HG03066 (cell line): ENCODE data around the gene UPK3BL1.
"Not testable (repeated sequence)": the region's sequence is repeated elsewhere in the genome, so short reads cannot be mapped to it uniquely, and the experiment has no call there.

Experiments used
- ATAC-seq: cut with Tn5 transposase; IDR thresholded peaks from one replicate; pipeline ENCODE4 v1.9.1; 2021; ENCODE audit warnings: low read depth; ENCODE audit not compliant: unreplicated experiment

Gene UPK3BL1, protein sequence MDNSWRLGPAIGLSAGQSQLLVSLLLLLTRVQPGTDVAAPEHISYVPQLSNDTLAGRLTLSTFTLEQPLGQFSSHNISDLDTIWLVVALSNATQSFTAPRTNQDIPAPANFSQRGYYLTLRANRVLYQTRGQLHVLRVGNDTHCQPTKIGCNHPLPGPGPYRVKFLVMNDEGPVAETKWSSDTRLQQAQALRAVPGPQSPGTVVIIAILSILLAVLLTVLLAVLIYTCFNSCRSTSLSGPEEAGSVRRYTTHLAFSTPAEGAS

DNA sequence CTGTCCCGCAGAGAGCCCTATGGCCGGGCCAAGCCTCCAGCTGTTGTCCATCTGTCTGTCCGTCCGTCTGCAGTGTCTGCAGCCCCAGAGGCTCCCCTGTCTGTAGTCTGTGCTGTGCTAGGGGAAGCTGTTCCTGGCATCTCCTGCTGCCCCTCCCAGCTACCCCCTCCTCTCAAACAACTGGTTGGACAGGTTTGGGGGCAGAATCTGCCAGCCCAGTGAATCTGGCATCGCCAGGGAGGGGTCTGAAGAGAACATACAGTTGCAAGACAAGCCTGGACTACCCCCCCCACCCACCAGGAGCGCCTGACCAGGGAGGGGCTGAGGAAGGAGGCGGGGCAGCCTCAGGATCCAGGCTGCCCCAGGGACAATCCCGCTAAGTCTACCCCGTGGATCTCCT lies at the start of gene UPK3BL1:
Gene UPK3BL1, minus strand, starts transcription at position 101 of the 400 bp plus-strand sequence. Its CDS starts 50 bp downstream, at position 51.
- not testable (repeated sequence) for ATAC-seq

DNA sequence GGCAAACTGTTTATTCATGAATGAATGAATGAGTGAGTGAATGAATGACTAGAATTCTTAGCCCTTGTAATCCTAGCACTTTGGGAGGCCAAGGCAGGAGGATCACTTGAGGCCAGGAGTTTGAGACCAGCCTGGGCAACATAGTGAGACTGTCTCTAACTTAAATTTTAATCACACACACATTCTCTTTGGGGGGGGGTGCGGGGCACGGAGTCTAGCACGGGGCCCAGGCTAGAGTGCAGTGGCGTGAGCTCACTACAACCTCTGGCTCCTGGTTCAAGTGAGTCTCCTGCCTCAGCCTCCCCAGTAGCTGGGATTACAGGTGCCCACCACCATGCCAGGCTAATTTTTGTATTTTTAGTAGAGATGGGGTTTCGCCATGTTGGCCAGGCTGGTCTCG lies 48.0 kb upstream of the UPK3BL1 start:
- not testable (repeated sequence) for ATAC-seq

DNA sequence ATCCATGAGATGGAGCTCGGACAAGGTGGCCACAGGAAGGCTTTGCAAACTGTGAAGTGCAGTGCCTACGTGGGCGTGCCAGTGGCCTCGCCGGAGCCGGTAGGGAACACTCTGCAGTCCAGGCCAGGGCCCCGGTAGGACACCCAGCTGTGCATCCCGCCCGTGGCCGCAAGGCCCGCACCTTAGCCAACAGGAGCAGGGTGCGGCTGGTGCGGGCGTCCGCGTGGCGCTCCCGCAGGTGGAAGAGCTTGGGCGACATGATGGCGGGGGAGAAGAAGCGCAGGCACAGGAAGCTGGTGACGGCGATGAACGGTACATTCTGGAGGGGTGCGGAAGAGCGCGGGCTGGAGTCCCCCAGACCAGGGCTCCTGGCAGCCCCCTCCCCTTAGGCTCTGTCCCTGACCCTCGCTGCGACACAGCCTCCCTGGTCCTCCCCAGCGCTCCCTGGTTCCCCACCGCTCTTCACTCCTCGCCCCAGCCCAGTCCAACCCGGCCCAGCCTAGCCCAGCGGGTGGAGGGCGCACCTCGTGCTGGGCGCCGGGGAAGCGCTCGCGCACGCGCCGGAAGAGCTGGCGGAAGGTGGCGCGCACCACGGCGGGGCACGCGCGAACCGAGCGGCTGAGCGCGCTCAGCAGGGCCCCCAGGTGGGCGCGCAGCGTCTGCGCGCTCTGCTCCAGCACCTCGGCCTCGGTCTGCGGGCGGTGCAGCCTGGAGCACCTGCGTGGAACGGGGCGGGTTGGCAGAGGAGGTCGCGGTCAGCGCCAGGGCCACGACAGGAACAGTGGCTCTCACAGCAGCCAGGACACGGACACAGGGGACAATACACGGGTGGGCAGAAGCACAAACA lies 47.1 kb upstream of the UPK3BL1 start:
- ATAC-seq: peak; percentile 51

DNA sequence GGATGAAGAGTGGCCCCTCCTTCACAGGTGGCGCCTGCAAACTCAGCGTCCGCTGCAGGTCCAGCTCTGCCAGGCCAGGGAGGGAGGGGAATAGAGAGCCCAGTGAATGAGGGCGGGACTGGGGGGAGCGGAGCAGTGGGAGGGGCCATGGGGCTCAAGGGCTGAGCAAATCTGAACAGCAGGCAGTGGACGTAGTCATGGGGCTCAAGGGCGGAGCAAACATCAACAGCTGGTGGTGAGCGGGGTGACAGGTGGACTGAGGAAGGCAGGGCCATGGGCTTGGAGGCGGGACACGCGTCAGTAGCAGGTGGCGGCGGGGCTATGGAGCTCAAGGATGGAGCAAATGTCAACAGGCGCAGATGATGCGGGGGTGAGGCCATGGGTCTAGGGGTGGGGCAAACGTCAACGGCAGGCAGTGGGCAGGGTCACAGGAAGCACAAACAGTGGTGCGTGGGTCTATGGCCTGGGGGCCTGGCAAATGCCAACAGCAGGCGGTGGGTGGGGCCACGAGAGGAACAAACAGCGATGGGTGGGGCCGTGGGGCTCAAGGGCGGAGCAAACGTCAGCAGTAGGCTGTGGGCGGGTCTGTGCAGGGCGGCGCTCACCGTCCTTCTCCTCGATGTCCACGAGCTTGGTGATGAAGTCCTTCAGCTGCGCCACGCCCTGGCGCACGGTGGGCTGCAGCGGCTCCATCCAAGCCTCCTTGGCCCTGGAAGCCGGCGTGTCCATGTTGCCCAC lies 45.9 kb upstream of the UPK3BL1 start:
- peak; percentile 74 for ATAC-seq

DNA sequence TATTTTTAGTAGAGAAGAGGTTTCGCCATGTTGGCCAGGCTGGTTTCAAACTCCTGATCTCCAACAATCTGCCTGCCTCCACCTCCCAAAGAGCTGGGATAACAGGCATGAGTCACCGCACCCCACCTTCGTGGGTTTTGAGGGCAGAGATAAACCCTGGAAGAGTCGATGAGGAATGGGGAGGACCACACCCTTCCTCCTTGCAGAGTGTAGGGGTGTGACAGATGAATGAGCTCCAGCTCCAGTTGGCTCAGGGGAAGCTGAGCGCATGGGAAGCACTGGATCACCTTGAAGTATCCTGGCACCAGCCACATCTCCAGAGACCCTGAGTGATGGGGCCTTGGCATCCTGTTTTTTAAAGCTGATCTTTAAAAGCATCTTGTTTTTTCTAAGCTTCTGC lies 40.0 kb upstream of the UPK3BL1 start:
- not testable (repeated sequence) for ATAC-seq

DNA sequence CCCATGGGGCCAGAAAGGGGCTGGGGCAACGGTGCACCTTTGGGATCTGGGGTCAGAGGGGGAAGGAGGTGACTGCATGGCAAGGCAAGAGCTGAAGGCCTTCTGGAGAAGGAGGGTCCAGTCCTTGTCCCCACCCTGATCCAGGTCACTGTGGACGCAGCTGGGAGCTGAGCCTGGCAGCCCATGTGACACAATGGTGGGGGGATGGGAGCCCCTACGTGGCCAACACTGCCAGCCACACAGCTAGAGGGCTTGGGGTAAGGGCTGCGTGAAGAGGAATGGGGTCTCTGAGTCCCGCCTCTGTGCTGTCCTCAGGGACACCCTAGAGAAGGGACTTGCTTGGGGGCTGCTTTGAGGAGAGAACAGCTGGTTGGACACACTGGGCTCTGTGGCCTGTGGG lies 38.2 kb upstream of the UPK3BL1 start:
- ATAC-seq: not testable (repeated sequence)

DNA sequence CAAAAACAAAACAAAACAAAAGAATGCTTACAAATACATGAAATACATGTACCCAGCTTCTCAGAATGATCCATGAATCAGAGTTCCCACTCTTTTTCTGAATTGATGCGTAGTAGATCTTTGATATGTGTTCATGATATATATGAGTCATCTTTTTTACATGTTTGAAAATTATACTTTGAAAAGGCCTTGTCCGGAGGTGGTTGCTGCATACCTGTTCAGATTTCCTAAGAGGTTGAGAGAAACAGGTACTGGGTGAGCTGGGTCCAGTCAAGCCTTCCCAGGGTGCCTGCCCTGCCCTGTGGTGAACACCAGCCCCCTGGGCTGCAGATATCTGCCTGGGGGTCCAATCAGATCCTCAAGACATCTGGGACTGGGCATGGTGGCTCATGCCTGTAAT lies 33.0 kb upstream of the UPK3BL1 start:
- ATAC-seq: not testable (repeated sequence)

DNA sequence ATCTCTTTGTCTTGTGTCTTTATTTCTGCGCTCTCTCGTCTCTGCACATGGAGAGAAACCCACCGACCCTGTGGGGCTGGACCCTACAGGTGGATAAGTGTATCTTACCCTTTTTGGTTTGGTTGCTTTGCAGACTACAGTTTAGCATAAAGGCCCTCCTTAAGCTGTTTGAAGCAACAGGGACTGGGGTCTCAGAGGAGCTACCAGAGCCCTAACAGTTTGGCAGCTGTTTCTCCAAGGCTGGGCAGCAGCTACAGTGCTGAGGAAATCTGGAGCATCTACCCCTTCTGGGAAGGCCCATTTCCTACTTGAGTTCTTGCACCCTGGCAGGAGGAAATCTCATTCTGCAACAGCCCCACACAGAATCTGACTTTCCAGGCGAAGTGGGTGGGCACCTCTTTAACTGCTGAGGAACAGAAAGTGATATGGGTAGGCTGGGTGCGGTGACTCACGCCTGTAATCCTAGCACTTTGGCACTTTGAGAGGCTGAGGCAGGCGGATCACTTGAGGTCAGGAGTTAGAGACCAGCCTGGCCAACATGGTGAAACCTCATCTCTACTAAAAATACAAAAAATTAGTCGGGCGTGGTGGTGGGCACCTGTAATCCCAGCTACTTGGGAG lies 31.0 kb upstream of the UPK3BL1 start:
- ATAC-seq: not testable (repeated sequence)

DNA sequence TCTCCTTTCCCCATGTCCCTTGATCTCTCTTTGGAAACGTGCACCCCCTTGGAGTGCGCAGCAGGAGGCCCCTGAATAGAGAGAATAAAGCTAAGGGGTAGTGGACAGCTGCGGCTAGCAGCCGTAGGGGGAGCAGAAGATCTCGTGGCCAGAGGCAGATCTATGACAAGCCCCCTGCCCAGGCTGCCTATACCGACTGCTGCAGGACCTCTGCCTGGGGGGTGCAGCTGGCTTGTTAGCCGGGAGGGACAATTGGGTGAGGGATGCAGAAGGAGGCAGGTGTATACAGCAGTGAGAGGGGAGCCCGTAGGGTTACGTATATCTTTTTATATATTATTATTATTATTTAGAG lies 29.3 kb upstream of the UPK3BL1 start:
- peak; percentile 26 for ATAC-seq

DNA sequence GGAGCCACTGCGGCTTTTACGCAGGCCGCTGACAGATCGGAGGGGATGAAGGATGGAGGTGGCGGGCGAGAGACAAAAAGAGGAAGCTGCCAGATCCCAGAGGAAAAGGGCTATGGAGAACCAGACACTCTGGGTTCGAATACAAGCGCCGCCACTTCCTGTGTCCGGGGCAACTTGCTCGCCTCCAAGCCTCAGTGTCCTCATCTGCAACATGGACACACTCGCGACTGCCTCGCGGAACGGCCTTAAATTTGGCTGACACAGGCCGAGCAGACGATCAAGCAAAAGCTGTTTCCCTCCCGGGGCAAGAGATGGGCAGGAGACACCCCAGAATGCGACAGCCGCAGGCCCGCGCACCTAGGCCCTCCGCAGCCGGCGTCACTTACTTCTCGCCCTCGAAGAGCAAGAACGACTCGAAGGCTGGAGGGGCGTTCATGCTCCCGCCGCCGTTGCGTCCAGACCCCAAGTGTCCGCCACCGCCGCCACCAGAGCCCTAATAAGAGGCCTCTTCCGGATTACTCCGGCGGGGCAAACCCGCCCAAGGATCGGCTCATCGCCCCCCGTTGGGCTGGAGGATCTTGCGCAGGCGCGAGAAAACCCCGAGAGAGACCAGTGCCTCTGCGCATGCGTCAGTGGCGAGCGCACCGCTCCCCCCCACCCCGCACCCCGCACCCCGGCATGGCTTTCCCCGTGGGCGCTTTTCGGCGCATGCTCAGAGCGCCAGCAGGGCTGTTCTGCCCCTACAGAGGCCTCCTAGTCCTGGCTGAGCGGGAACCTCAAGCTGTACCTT lies 28.8 kb upstream of the UPK3BL1 start, which contains the start of gene POLR2J2:
Gene POLR2J2, minus strand, starts transcription at position 498 of the 790 bp plus-strand sequence. Its CDS starts 62 bp downstream, at position 436.
- ATAC-seq: peak; percentile 69

DNA sequence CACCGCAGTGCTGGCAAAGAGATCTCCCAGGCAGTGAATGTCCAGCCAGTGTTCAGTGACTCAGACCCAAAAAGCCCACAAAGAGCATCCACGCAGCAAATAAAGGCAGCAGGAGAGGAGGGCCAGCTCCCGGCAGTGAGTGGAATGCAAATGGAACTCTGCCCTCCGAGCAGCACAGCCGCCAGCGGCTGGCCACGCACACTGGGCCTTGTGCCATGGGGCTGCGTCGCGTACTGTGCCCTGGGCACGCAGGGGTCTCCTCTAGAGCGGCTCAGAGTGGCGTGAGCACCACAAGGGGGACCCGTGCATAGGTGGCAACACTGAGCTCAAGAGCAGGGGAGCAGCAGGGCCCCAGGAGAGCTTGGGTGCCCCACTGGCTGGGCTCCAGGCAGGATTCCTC lies 24.9 kb upstream of the UPK3BL1 start:
- not testable (repeated sequence) for ATAC-seq

DNA sequence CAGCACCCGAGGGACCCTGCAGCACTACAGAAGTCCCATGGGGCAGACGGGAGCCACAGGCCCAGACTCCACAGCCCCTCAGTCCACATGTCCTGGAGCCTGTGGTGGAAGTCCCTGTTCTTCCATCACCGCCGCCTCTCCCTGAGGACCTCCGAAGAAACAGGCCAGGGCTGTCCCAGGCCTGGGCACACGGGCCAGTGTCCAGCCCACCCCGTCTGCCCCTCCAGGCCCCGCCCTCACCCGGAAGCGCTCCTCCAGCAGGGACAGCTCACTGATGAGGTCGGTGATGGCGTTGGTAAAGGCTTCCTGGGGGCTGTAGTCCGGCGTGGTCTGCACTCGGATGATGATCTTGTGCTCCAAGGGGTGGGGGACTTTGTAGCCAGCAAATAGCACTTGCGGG lies 24.3 kb upstream of the UPK3BL1 start:
- ATAC-seq: not testable (repeated sequence)

DNA sequence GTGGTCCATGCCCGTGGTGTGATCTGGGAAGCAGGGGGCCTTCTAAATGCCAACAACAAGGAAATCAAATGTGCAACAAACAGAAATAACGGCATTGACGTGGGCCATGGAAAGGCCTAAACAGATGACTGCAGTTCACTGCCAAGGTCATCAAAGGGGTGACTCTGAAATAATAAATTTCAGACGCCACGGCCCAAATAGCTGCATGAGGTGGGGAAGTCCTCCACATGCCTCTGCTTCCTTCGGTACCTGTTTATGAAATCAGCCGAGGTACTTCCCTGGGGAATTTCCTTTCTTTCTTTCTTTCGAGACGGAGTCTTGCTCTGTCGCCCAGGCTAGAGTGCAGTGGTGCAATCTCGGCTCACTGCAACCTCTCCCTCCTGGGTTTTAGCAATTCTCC lies 22.2 kb upstream of the UPK3BL1 start:
- not testable (repeated sequence) for ATAC-seq

DNA sequence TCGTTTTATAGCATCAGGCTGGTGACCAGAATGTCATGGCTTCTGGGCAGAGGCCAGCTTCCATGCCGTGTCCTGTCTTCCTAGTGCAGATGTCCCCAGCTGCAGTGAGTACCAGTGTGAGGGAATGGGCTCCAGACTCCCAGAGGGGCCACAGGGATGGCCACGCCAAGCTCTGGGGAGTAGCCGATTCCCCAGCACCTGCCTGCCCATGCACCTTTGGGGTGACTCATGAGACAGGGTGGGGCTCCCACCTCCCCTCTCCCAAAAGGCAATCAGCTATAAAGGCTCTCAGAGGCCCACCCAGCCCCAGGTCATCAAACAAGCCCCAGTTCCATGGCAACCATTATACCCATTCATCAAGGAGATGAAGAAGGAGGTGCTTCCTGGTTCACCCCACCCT lies 7.3 kb upstream of the UPK3BL1 start, which contains the start of gene SPDYE2B:
Gene SPDYE2B, plus strand, starts transcription at position 396 of the 400 bp plus-strand sequence. CDS start 2,030 bp downstream, outside the sequence.
- ATAC-seq: not testable (repeated sequence)

DNA sequence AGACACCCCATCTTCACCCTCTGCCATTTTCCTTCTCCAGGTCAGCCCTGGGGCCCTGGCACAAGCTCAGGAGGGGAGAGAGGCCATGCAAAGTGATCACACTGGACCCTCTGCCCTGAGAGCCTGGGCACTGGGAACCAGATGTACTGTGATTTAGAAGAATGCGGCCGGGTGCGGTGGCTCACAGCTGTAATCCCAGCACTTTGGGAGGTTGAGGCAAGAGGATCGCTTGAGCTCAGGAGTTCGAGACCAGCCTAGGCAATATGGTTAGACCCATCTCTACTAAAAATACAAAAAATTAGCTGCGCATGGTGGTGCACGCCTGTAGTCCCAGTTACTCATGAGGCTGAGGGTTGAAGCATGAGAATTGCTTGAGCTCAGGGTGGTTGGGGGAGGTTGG lies 5.2 kb upstream of the UPK3BL1 start:
- not testable (repeated sequence) for ATAC-seq

DNA sequence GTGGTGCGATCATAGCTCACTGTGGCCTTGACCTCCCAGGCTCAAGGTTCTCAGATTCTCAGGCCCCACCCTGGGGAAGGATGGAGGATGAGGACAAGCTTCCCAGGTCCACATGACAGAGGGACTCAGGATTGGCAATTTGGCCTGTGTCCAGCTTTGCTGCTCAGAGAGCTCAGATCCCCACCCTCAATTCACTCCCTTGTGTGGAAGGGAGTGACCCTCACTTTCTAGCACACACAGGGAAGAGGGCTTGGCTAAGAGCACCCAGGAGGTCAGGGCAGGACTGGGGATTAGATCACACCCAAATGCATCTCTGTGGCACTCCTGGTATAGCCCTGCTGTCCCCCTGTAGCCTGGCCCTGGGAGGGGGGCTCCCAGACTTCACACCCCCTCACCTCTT lies 813 bp upstream of the UPK3BL1 start:
- not testable (repeated sequence) for ATAC-seq

DNA sequence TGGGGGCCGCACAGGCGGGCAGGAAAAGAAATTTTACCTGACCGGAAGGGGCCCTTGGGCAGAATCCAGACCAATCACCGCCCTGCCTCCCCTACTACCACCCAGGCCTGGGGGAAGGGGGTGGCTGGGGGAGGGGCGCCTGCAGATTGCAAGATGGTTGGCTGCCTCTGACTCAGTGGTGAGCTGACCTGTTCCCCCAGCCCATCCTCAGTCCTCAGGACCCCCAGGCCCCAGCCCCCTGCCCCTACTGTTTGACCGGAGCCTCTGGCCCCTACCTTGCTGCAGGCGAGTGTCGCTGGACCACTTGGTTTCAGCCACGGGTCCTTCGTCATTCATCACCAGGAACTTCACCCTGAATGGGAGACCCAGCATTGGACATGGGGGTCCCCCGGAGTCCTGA lies 3.7 kb downstream of the UPK3BL1 start:
- ATAC-seq: peak; percentile 5

DNA sequence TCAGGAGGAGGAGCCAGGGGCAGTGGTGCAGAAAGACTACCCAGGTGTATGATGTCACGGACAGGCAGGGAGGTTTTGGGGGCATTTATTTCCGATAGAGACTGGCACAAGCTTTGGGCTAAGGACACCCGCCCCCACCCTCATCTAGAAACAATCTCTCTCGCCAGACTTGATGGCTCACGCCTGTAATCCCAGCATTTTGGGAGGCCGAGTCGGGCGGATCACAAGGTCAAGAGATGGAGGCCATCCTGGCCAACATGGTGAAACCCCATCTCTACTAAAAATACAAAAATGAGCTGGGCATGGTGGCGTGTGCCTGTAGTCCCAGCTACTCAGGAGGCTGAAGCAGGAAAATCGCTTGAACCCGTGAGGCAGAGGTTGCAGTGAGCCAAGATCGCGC lies 5.6 kb downstream of the UPK3BL1 start:
- ATAC-seq: not testable (repeated sequence)

DNA sequence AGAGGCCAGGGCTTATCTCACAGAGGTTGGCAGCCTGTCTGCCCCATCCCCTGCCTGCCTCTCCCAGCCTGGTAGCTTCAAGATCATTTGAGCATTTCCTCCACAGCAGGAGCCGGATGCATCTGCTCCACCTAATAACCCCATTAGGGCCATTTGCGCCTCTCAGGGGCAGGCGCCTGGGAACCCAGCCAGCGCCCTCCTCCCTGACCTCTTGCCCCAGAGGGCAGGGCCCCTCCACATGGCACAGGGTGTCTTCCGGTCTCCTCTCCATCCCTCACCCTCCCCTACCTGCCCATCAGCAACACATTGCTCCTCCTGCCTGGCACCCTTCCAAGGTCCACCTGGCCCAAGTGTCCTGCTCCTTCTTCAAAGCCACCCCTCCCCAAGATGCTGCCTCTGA lies 7.2 kb downstream of the UPK3BL1 start:
- ATAC-seq: not testable (repeated sequence)

DNA sequence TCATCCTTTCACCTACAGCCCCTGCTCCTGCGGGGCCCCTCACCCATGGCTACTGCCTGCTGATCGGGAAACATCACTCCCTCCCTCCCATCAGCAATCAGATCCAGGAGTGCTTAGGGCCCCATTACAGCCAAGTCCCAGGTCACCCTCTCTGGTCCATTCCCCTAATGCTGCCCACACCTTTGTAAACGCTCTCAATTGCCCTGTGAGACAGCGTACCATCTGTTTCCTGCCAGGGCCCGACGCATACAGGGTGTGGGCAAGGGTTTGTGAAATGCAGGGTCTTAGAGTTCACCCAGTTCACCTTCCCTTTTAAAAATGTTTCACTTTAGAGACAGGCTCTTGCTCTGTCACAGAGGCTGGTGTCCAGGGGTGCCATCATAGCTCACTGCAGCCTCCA lies 8.3 kb downstream of the UPK3BL1 start:
- not testable (repeated sequence) for ATAC-seq
